GM21447 (cell line): ENCODE results near the gene LPA.
"Not testable (repeated sequence)": the region's sequence is repeated elsewhere in the genome, so short reads cannot be mapped to it uniquely, and the experiment has no call there.

Experiments used
- ATAC-seq: cut with Tn5 transposase; IDR thresholded peaks from one replicate; pipeline ENCODE4 v1.9.1; 2021; ENCODE audit not compliant: unreplicated experiment

The LPA gene

GRCh38 chr6:160664198-160664597 lies at the start of gene LPA:
TSS of gene LPA (minus strand) at chr6:160664275. CDS start at chr6:160664214, 61 bp downstream.
- not testable (repeated sequence) for ATAC-seq

GRCh38 chr6:160708993-160709392 lies 44.9 kb upstream of the LPA start:
- not testable (repeated sequence) for ATAC-seq

GRCh38 chr6:160704688-160705087 lies 40.6 kb upstream of the LPA start:
- ATAC-seq, result not testable (repeated sequence)

GRCh38 chr6:160701918-160702680 lies 38.0 kb upstream of the LPA start, which contains the start of gene PLG:
TSS of gene PLG (plus strand) at chr6:160702244. CDS start at chr6:160702305, 61 bp downstream.
- ATAC-seq, result not testable (repeated sequence)

GRCh38 chr6:160697826-160698225 lies 33.8 kb upstream of the LPA start:
- no peak for ATAC-seq

GRCh38 chr6:160696884-160697283 lies 32.8 kb upstream of the LPA start:
- ATAC-seq, result not testable (repeated sequence)

- ATAC-seq, result not testable (repeated sequence)
These were observed 31.5 kb upstream of the LPA start for GRCh38 chr6:160695622-160696021.

- ATAC-seq, result not testable (repeated sequence)
These were observed 30.9 kb upstream of the LPA start for GRCh38 chr6:160695025-160695424.

- ATAC-seq, result no peak
These were observed 28.4 kb upstream of the LPA start for GRCh38 chr6:160692369-160692959.

GRCh38 chr6:160691617-160692016 lies 27.5 kb upstream of the LPA start:
- no peak for ATAC-seq

GRCh38 chr6:160690458-160690857 lies 26.4 kb upstream of the LPA start:
- ATAC-seq, result no peak

GRCh38 chr6:160685762-160686450 lies 21.8 kb upstream of the LPA start:
- ATAC-seq, result no peak

- not testable (repeated sequence) for ATAC-seq
These were observed 21.2 kb upstream of the LPA start for GRCh38 chr6:160685101-160685761.

- no peak for ATAC-seq
These were observed 15.3 kb upstream of the LPA start for GRCh38 chr6:160679402-160679769.

GRCh38 chr6:160678744-160679401 lies 14.8 kb upstream of the LPA start:
- no peak for ATAC-seq

- ATAC-seq, result no peak
These were observed 14.2 kb upstream of the LPA start for GRCh38 chr6:160678230-160678629.

GRCh38 chr6:160676418-160676817 lies 12.3 kb upstream of the LPA start:
- ATAC-seq, result not testable (repeated sequence)

GRCh38 chr6:160668589-160668988 lies 4.5 kb upstream of the LPA start:
- no peak for ATAC-seq

- no peak for ATAC-seq
These were observed 3.8 kb upstream of the LPA start for GRCh38 chr6:160667639-160668481.

- no peak for ATAC-seq
These were observed 1.2 kb downstream of the LPA start for GRCh38 chr6:160662842-160663241.
